DMS114 treated with DMSO at 0.1 percent for 48 hours (cell line): ENCODE data around the gene CLEC12A.
A peak's percentile ranks its signal among the peaks of the same experiment; 100 is the strongest.
"Not testable (repeated sequence)": the region's sequence is repeated elsewhere in the genome, so short reads cannot be mapped to it uniquely, and the experiment has no call there.

Experiments used
- DNase-seq: peaks from one replicate; lab custom pipeline; 2025; ENCODE audit not compliant: unreplicated experiment; lab: John Stamatoyannopoulos, UW

Gene CLEC12A

GRCh38 chr12:9971181-9971580 lies at the start of gene CLEC12A:
Gene CLEC12A (plus strand): TSS chr12:9971409. CDS start chr12:9971597, 188 bp downstream.
- no peak for DNase-seq

- DNase-seq = no peak
Measured at GRCh38 chr12:9922429-9922828, 48.8 kb upstream of the CLEC12A start.

- DNase-seq = peak; percentile 52
Measured at GRCh38 chr12:9925705-9926393, 45.4 kb upstream of the CLEC12A start.

GRCh38 chr12:9926876-9927275 lies 44.3 kb upstream of the CLEC12A start:
- no peak for DNase-seq

- DNase-seq = no peak
Measured at GRCh38 chr12:9928607-9929006, 42.6 kb upstream of the CLEC12A start.

- no peak for DNase-seq
Measured at GRCh38 chr12:9931245-9931644, 40.0 kb upstream of the CLEC12A start.

- DNase-seq = no peak
Measured at GRCh38 chr12:9932270-9932669, 38.9 kb upstream of the CLEC12A start, which contains the start of gene CLEC2A. Gene CLEC2A (minus strand): TSS chr12:9932370. CDS start chr12:9932329, 41 bp downstream.

GRCh38 chr12:9933958-9934357 lies 37.3 kb upstream of the CLEC12A start:
- no peak for DNase-seq

GRCh38 chr12:9935026-9935425 lies 36.2 kb upstream of the CLEC12A start:
- DNase-seq = no peak

GRCh38 chr12:9936591-9936990 lies 34.6 kb upstream of the CLEC12A start:
- DNase-seq = no peak

GRCh38 chr12:9940375-9940774 lies 30.8 kb upstream of the CLEC12A start:
- no peak for DNase-seq

GRCh38 chr12:9941838-9942237 lies 29.4 kb upstream of the CLEC12A start:
- DNase-seq = no peak

GRCh38 chr12:9943240-9943639 lies 28.0 kb upstream of the CLEC12A start:
- no peak for DNase-seq

GRCh38 chr12:9944391-9944790 lies 26.8 kb upstream of the CLEC12A start:
- DNase-seq = no peak

- no peak for DNase-seq
Measured at GRCh38 chr12:9947674-9948073, 23.5 kb upstream of the CLEC12A start.

- DNase-seq = no peak
Measured at GRCh38 chr12:9948606-9949296, 22.5 kb upstream of the CLEC12A start.

- DNase-seq = no peak
Measured at GRCh38 chr12:9951026-9951675, 20.1 kb upstream of the CLEC12A start.

GRCh38 chr12:9952954-9953729 lies 18.1 kb upstream of the CLEC12A start:
- not testable (repeated sequence) for DNase-seq

- no peak for DNase-seq
Measured at GRCh38 chr12:9957834-9958233, 13.4 kb upstream of the CLEC12A start.

- DNase-seq = no peak
Measured at GRCh38 chr12:9960590-9960989, 10.6 kb upstream of the CLEC12A start.

- DNase-seq = no peak
Measured at GRCh38 chr12:9961106-9961505, 10.1 kb upstream of the CLEC12A start.
